Measurements from ENCODE around the gene CACNA1C. TPM values are rescaled to one million over a fixed set of nuclear protein-coding genes. Genes with fewer than 3 reads are reported as not detected.

Gene CACNA1C
- total RNA-seq, 1 donor from 2014 or later, result 0.02 TPM

- DNase-seq (no peak), ATAC-seq (ENCODE audit: low read depth) (no peak)
- H3K4me3 Mint-ChIP-seq, result no peak overlapping the region
- no peak overlapping the region for H3K27ac Mint-ChIP-seq
- TF ChIP-seq CTCF (IDR thresholded peaks at IDR 0.05), result no peak
- ChIA-PET CTCF (interaction anchor here (0.6 kb wide), 1 partner anchor 188 kb away, joined by 3 read pairs; no protein-coding TSS in a partner anchor), POLR2A (no interaction called here)
- no peaks in the 10 kb centered on the region for H3K27me3 Mint-ChIP-seq
- intact Hi-C loops (cut with micrococcal nuclease), result no loop called here
- H3K4me1 Mint-ChIP-seq, result no peaks in the 10 kb centered on the region
- no peaks in the 10 kb centered on the region for H3K9me3 Mint-ChIP-seq
- no peaks in the 10 kb centered on the region for H3K36me3 Mint-ChIP-seq (ENCODE audit: low read depth)
Measured at GRCh38 chr12:2390133-2390532, 337.3 kb downstream of the CACNA1C start.

GRCh38 chr12:2390850-2391390 is 338.1 kb downstream of the CACNA1C start:
- Mint-ChIP-seq H3K27ac (no peak overlapping the region), H3K36me3 (ENCODE audit: low read depth) (no peaks in the 10 kb centered on the region), H3K4me1 (no peaks in the 10 kb centered on the region), H3K4me3 (no peak overlapping the region), H3K9me3 (no peaks in the 10 kb centered on the region), H3K27me3 (no peaks in the 10 kb centered on the region)
- POLR2A ChIA-PET, result no interaction called here
- ATAC-seq (ENCODE audit: low read depth) (no peak), DNase-seq (no peak)
- CTCF ChIA-PET, result no interaction called here
- intact Hi-C loops (cut with micrococcal nuclease), result no loop called here
- TF ChIP-seq CTCF (IDR thresholded peaks at IDR 0.05), result no peak

GRCh38 chr12:2391740-2392331 is 339.0 kb downstream of the CACNA1C start:
- no peak for DNase-seq
- H3K27ac Mint-ChIP-seq, result no peak overlapping the region
- no peaks in the 10 kb centered on the region for H3K9me3 Mint-ChIP-seq
- no peak overlapping the region for H3K4me3 Mint-ChIP-seq
- ChIA-PET POLR2A (no interaction called here), CTCF (interaction anchor here (0.9 kb wide), 1 partner anchor 9 kb away, joined by 3 read pairs; no protein-coding TSS in a partner anchor)
- H3K36me3 Mint-ChIP-seq (ENCODE audit: low read depth), result no peaks in the 10 kb centered on the region
- H3K4me1 Mint-ChIP-seq, result no peaks in the 10 kb centered on the region
- no peaks in the 10 kb centered on the region for H3K27me3 Mint-ChIP-seq
- no peak for ATAC-seq (ENCODE audit: low read depth)
- TF ChIP-seq CTCF (IDR thresholded peaks at IDR 0.05), result no peak
- intact Hi-C loops (cut with micrococcal nuclease), result no loop called here

GRCh38 chr12:2393016-2393415 is 340.2 kb downstream of the CACNA1C start:
- POLR2A ChIA-PET, result no interaction called here
- Mint-ChIP-seq H3K27ac (no peak overlapping the region), H3K4me1 (no peaks in the 10 kb centered on the region), H3K36me3 (ENCODE audit: low read depth) (no peaks in the 10 kb centered on the region), H3K9me3 (no peaks in the 10 kb centered on the region), H3K4me3 (no peak overlapping the region), H3K27me3 (no peaks in the 10 kb centered on the region)
- no peak for TF ChIP-seq CTCF (IDR thresholded peaks at IDR 0.05)
- intact Hi-C loops (cut with micrococcal nuclease), result no loop called here
- DNase-seq (no peak), ATAC-seq (ENCODE audit: low read depth) (no peak)
- CTCF ChIA-PET, result no interaction called here

- ATAC-seq (ENCODE audit: low read depth), result no peak
- Mint-ChIP-seq H3K9me3 (no peaks in the 10 kb centered on the region), H3K4me3 (no peak overlapping the region), H3K36me3 (ENCODE audit: low read depth) (no peaks in the 10 kb centered on the region), H3K27me3 (no peaks in the 10 kb centered on the region), H3K4me1 (no peaks in the 10 kb centered on the region), H3K27ac (no peak overlapping the region)
- no peak for TF ChIP-seq CTCF (IDR thresholded peaks at IDR 0.05)
- ChIA-PET CTCF (interaction anchor here (1.1 to 1.3 kb wide), 2 partner anchors 9 to 11 kb away, joined by 3 to 4 read pairs; no protein-coding TSS in a partner anchor), POLR2A (no interaction called here)
- intact Hi-C loops (cut with micrococcal nuclease), result no loop called here
- DNase-seq, result no peak
Measured at GRCh38 chr12:2393996-2394395, 341.2 kb downstream of the CACNA1C start.

Data from activated B cell treated with CpG ODN at 0.5 μM for 24 hours (primary cell).